Measurements from ENCODE around the gene RAPGEF1.

Gene RAPGEF1

DNA sequence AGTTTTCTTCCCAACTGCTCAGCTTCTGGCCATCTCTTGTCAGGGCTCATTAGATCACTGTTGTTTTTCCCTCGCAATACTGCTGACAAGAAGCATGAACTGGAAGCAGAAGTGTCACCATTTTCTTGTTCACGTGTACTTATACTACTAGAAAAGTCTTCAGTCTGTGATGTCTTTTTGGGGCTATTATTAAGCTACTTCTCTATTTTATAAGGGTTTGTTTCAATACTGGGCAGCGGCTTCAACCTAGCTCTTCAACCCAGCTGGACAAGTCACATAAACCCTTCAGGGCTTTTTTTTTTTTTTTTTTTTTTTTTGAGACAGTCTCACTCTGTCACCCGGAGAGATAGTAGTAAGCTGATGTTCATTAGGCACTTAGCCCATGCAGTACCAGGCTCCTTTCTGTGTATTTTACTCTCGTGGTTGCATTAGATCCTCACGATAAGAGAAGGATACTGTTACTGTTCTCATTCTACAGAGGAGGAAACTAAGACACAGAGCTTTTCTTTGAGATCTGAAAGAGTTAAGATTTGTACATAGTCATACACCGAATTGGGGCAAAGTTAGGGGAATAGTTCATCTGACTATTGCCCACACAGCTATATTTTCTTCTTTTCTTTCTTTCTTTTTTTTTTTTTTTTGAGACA lies 20.5 kb downstream of the RAPGEF1 start:
- Histone ChIP-seq H3K27me3 (replicated peaks in 2 of 5; ENCODE audit: control insufficient read depth in 4 of 5, insufficient read depth in 5 of 5, low read length in 4 of 5) (no peaks in the 10 kb centered on the region), H3K9me3 (ENCODE audit: control extremely low read depth in 1 of 5, control insufficient read depth in 4 of 5, insufficient read depth in 2 of 5, low read depth in 1 of 5, low read length in 4 of 5) (no peaks in the 10 kb centered on the region), H3K36me3 (ENCODE audit: control insufficient read depth in 4 of 4, insufficient read depth in 4 of 4, low read length in 3 of 4) (peaks cover 0 to 27% (median 3%) of the 10 kb centered on the region in 4 experiments), H3K4me1 (ENCODE audit: control extremely low read depth in 1 of 4, control insufficient read depth in 4 of 4, insufficient read depth in 4 of 4, low read length in 3 of 4) (no peaks in the 10 kb centered on the region), H3K27ac (ENCODE audit: insufficient read depth in 1 of 2, low read depth in 1 of 2, low read length in 2 of 2, poor library complexity in 1 of 2, severe bottlenecking in 2 of 2) (no peak overlapping the region), H3K4me3 (ENCODE audit: control insufficient read depth in 1 of 7, extremely low read depth in 1 of 7, insufficient read depth in 4 of 7, low read depth in 2 of 7, low read length in 6 of 7) (no peak overlapping the region)
- 80% methylated on average over 1 of the region's 7 CpGs for WGBS (ENCODE audit: insufficient coverage)
- POLR2A ChIA-PET: interaction anchor here (0.6 to 1.1 kb wide), 3 partner anchors 8 to 37 kb away, joined by 3 to 4 read pairs (median 4); no protein-coding TSS in a partner anchor
- CTCF ChIA-PET: interaction anchor here (0.7 to 1.5 kb wide), 4 partner anchors 8 to 109 kb away, joined by 3 read pairs; no protein-coding TSS in a partner anchor
- no peak for DNase-seq

DNA sequence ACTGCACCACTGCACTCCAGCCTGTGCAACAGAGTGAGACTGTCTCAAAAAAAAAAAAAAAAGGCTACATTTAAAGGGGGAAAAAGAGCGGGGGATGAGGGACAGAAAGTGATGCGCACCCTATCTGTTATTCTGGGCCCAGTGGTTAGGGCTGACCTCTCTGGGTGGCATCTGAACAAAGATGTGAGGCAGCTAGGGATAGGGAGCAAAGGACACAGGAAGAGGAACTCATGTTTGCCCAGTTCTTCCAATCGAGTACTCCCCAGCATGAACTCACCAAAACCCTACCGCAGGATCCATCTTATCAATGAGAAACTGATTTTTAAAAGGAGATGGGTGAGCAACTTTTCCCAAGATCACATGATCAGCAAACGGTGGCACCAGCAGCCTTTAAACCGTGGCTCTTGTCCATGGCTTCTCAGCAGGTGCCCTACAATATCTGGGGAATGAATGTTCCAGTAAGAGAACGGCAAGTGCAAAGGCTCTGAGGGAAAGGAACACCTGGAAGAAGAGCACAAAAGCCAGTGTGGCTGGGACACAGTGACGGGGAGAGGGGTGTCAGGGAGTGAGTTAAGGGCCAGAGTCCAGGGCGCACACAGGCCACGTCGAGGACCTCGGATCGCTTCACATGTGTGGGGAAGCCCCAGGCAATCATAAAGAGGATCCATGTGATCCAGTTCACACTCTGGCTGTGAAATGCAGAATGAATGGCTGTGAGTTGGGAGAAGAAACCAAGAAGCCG lies 22.0 kb downstream of the RAPGEF1 start:
- no peak overlapping the region for H3K4me3 ChIP-seq (ENCODE audit: control insufficient read depth in 1 of 7, extremely low read depth in 1 of 7, insufficient read depth in 4 of 7, low read depth in 2 of 7, low read length in 6 of 7)
- ChIA-PET POLR2A (no interaction called here), CTCF (interaction anchor here (1.2 kb wide), 1 partner anchor 9 kb away, joined by 6 read pairs; no protein-coding TSS in a partner anchor)
- H3K36me3 ChIP-seq (ENCODE audit: control insufficient read depth in 4 of 4, insufficient read depth in 4 of 4, low read length in 3 of 4): peaks cover 0 to 23% (median 3%) of the 10 kb centered on the region in 4 experiments
- 97% methylated on average over 13 of the region's 14 CpGs for WGBS (ENCODE audit: insufficient coverage)
- H3K4me1 ChIP-seq (ENCODE audit: control extremely low read depth in 1 of 4, control insufficient read depth in 4 of 4, insufficient read depth in 4 of 4, low read length in 3 of 4): no peaks in the 10 kb centered on the region
- no peak overlapping the region for H3K27ac ChIP-seq (ENCODE audit: insufficient read depth in 1 of 2, low read depth in 1 of 2, low read length in 2 of 2, poor library complexity in 1 of 2, severe bottlenecking in 2 of 2)
- H3K9me3 ChIP-seq (ENCODE audit: control extremely low read depth in 1 of 5, control insufficient read depth in 4 of 5, insufficient read depth in 2 of 5, low read depth in 1 of 5, low read length in 4 of 5): no peaks in the 10 kb centered on the region
- H3K27me3 ChIP-seq (replicated peaks in 2 of 5; ENCODE audit: control insufficient read depth in 4 of 5, insufficient read depth in 5 of 5, low read length in 4 of 5): no peaks in the 10 kb centered on the region
- no peak for DNase-seq

GRCh38 chr9:131715906-131716305 lies 24.0 kb downstream of the RAPGEF1 start:
- CTCF ChIA-PET: interaction anchor here (1.8 kb wide), 1 partner anchor 9 kb away, joined by 4 read pairs; no protein-coding TSS in a partner anchor
- POLR2A ChIA-PET: no interaction called here
- DNase-seq: no peak
- peaks cover 0 to 16% (median 0%) of the 10 kb centered on the region in 4 experiments for H3K36me3 ChIP-seq (ENCODE audit: control insufficient read depth in 4 of 4, insufficient read depth in 4 of 4, low read length in 3 of 4)
- H3K27me3 ChIP-seq (replicated peaks in 2 of 5; ENCODE audit: control insufficient read depth in 4 of 5, insufficient read depth in 5 of 5, low read length in 4 of 5): no peaks in the 10 kb centered on the region
- H3K4me3 ChIP-seq (ENCODE audit: control insufficient read depth in 1 of 7, extremely low read depth in 1 of 7, insufficient read depth in 4 of 7, low read depth in 2 of 7, low read length in 6 of 7): no peak overlapping the region
- peaks cover 0 to 5% (median 0%) of the 10 kb centered on the region in 4 experiments for H3K4me1 ChIP-seq (ENCODE audit: control extremely low read depth in 1 of 4, control insufficient read depth in 4 of 4, insufficient read depth in 4 of 4, low read length in 3 of 4)
- no peak overlapping the region for H3K27ac ChIP-seq (ENCODE audit: insufficient read depth in 1 of 2, low read depth in 1 of 2, low read length in 2 of 2, poor library complexity in 1 of 2, severe bottlenecking in 2 of 2)
- H3K9me3 ChIP-seq (ENCODE audit: control extremely low read depth in 1 of 5, control insufficient read depth in 4 of 5, insufficient read depth in 2 of 5, low read depth in 1 of 5, low read length in 4 of 5): no peaks in the 10 kb centered on the region
- whole genome bisulfite sequencing (ENCODE audit: insufficient coverage): 100% methylated on average over 5 of the region's 5 CpGs

DNA sequence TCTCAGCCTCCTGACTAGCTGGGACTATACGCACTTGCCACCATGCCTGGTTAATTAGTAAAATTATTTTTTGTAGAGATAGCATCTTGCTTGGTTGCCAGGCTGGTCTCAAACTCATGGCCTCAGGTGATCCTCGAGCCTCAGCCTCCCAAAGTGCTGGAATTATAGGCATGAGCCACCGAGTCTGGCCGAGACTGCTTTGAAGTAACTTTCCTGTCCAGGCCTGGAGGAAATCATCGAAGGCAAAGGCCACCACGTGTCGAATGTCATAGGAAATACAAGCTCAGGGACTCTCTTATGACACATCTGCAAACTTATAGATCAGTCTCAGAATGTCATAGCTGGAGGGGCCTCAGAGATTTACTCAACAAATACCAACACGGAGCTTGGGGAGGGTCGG lies 25.1 kb downstream of the RAPGEF1 start:
- ChIA-PET CTCF (interaction anchor here (0.7 to 2.5 kb wide), 5 partner anchors 11 to 58 kb away, joined by 3 to 7 read pairs (median 3); no protein-coding TSS in a partner anchor), POLR2A (no interaction called here)
- Histone ChIP-seq H3K36me3 (ENCODE audit: control insufficient read depth in 4 of 4, insufficient read depth in 4 of 4, low read length in 3 of 4) (peaks cover 0 to 14% (median 0%) of the 10 kb centered on the region in 4 experiments), H3K27me3 (replicated peaks in 2 of 5; ENCODE audit: control insufficient read depth in 4 of 5, insufficient read depth in 5 of 5, low read length in 4 of 5) (no peaks in the 10 kb centered on the region), H3K4me1 (ENCODE audit: control extremely low read depth in 1 of 4, control insufficient read depth in 4 of 4, insufficient read depth in 4 of 4, low read length in 3 of 4) (peaks cover 0 to 12% (median 3%) of the 10 kb centered on the region in 4 experiments), H3K9me3 (ENCODE audit: control extremely low read depth in 1 of 5, control insufficient read depth in 4 of 5, insufficient read depth in 2 of 5, low read depth in 1 of 5, low read length in 4 of 5) (no peaks in the 10 kb centered on the region), H3K27ac (ENCODE audit: insufficient read depth in 1 of 2, low read depth in 1 of 2, low read length in 2 of 2, poor library complexity in 1 of 2, severe bottlenecking in 2 of 2) (no peak overlapping the region), H3K4me3 (ENCODE audit: control insufficient read depth in 1 of 7, extremely low read depth in 1 of 7, insufficient read depth in 4 of 7, low read depth in 2 of 7, low read length in 6 of 7) (no peak overlapping the region)
- WGBS (ENCODE audit: insufficient coverage): 93% methylated on average over 8 of the region's 9 CpGs
- DNase-seq: no peak

DNA sequence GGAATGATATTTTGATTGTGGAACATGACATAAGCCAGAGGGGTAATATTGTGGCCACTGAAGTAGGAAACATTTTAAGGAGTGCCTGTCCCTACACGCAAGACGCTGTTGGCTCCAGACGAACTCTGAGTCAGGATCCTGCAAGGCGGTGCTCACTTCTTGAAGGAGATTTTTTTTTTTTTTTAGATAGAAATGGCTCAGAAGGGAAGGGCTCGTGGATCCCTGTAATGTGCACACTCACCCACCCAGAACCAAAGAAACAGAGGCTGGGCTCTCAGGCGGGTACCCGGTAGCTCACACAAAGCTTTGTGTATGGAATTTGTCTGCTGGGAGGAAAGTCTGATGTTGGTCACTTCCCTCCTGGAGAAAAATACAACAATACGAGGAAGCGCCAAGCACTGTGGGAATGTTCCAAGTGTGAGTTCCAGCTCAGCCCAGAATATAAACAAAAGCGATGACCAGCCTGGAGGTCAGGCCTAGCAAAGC lies 25.7 kb downstream of the RAPGEF1 start:
- Histone ChIP-seq H3K27ac (ENCODE audit: insufficient read depth in 1 of 2, low read depth in 1 of 2, low read length in 2 of 2, poor library complexity in 1 of 2, severe bottlenecking in 2 of 2) (no peak overlapping the region), H3K4me3 (ENCODE audit: control insufficient read depth in 1 of 7, extremely low read depth in 1 of 7, insufficient read depth in 4 of 7, low read depth in 2 of 7, low read length in 6 of 7) (no peak overlapping the region), H3K4me1 (ENCODE audit: control extremely low read depth in 1 of 4, control insufficient read depth in 4 of 4, insufficient read depth in 4 of 4, low read length in 3 of 4) (peaks cover 0 to 18% (median 7%) of the 10 kb centered on the region in 4 experiments), H3K9me3 (ENCODE audit: control extremely low read depth in 1 of 5, control insufficient read depth in 4 of 5, insufficient read depth in 2 of 5, low read depth in 1 of 5, low read length in 4 of 5) (no peaks in the 10 kb centered on the region), H3K36me3 (ENCODE audit: control insufficient read depth in 4 of 4, insufficient read depth in 4 of 4, low read length in 3 of 4) (peaks cover 0 to 14% (median 0%) of the 10 kb centered on the region in 4 experiments), H3K27me3 (replicated peaks in 2 of 5; ENCODE audit: control insufficient read depth in 4 of 5, insufficient read depth in 5 of 5, low read length in 4 of 5) (no peaks in the 10 kb centered on the region)
- ChIA-PET POLR2A (interaction anchor here (1.0 kb wide), 1 partner anchor 15 kb away, joined by 3 read pairs; no protein-coding TSS in a partner anchor), CTCF (interaction anchor here (0.7 to 2.5 kb wide), 5 partner anchors 9 to 30 kb away, joined by 3 to 7 read pairs (median 4); no protein-coding TSS in a partner anchor)
- WGBS (ENCODE audit: insufficient coverage): 93% methylated on average over 3 of the region's 10 CpGs
- no peak for DNase-seq

DNA sequence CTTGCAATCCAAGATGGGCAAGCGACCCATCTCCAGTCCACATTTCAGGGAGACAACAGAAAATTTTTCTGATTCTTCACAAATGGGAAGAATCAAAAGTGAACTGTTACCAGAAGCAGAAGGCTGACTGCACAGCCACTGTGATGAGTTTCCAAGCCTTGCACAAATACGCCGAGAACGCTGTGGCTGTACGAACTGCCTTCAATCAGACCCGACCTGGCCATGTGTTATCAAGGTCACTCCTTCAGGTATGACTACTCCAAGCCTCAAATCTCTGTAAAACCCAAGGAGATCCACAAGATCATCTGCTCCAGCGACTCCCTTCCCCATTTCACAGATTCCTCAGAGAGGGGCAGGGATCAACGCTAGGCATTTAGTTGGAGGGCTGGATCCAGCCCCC lies 26.9 kb downstream of the RAPGEF1 start:
- no peaks in the 10 kb centered on the region for H3K27me3 ChIP-seq (replicated peaks in 2 of 5; ENCODE audit: control insufficient read depth in 4 of 5, insufficient read depth in 5 of 5, low read length in 4 of 5)
- POLR2A ChIA-PET: interaction anchor here (1.0 kb wide), 1 partner anchor 16 kb away, joined by 3 read pairs; no protein-coding TSS in a partner anchor
- no peak for DNase-seq
- peaks cover 0 to 12% (median 0%) of the 10 kb centered on the region in 4 experiments for H3K36me3 ChIP-seq (ENCODE audit: control insufficient read depth in 4 of 4, insufficient read depth in 4 of 4, low read length in 3 of 4)
- peaks cover 2 to 29% (median 13%) of the 10 kb centered on the region in 4 experiments for H3K4me1 ChIP-seq (ENCODE audit: control extremely low read depth in 1 of 4, control insufficient read depth in 4 of 4, insufficient read depth in 4 of 4, low read length in 3 of 4)
- 100% methylated on average over 4 of the region's 8 CpGs for WGBS (ENCODE audit: insufficient coverage)
- H3K27ac ChIP-seq (ENCODE audit: insufficient read depth in 1 of 2, low read depth in 1 of 2, low read length in 2 of 2, poor library complexity in 1 of 2, severe bottlenecking in 2 of 2): no peak overlapping the region
- no peak overlapping the region for H3K4me3 ChIP-seq (ENCODE audit: control insufficient read depth in 1 of 7, extremely low read depth in 1 of 7, insufficient read depth in 4 of 7, low read depth in 2 of 7, low read length in 6 of 7)
- H3K9me3 ChIP-seq (ENCODE audit: control extremely low read depth in 1 of 5, control insufficient read depth in 4 of 5, insufficient read depth in 2 of 5, low read depth in 1 of 5, low read length in 4 of 5): no peaks in the 10 kb centered on the region
- CTCF ChIA-PET: interaction anchor here (0.6 to 2.5 kb wide), 5 partner anchors 10 to 63 kb away, joined by 3 to 7 read pairs (median 3); no protein-coding TSS in a partner anchor

All from common myeloid progenitor, CD34-positive (primary cell).